Adrenal gland (tissue), 12 donors: ENCODE measurements around the gene GALNTL6. TPM values are rescaled to one million over a fixed set of nuclear protein-coding genes. Genes with fewer than 3 reads are reported as not detected.

Experiments used
- DNase-seq, 7 donors: peaks; one replicate each; pipeline ENCODE4 v3.0.0-alpha.2; 2019 to 2020
- H3K27ac ChIP-seq, 5 donors: fragments of 200-600 bp; sonication (generic) in 4 of 5; 1 replicate in 3 of 5; 2 replicates in 2 of 5; pipeline versions ENCODE4 v1.5.1 to v1.8.0; 2016 to 2020; ENCODE audit warnings: mild to moderate bottlenecking in 1 of 5
- H3K27me3 ChIP-seq: fragments of 200-600 bp; 2 replicates; pipeline ENCODE4 v1.8.0; 2021
- H3K36me3 ChIP-seq, 2 donors: fragments of 200-600 bp; replicated peaks in 1 of 2; 1 replicate in 1 of 2; 2 replicates in 1 of 2; pipeline versions ENCODE4 v1.5.1 to v1.8.0; 2018 to 2022
- H3K4me1 ChIP-seq, 2 donors: fragments of 200-600 bp; replicated peaks in 1 of 2; 1 replicate in 1 of 2; 2 replicates in 1 of 2; pipeline versions ENCODE4 v1.5.1 to v1.8.0; 2018 to 2021
- H3K4me3 ChIP-seq, 4 donors: fragments of 200-600 bp; sonication (generic) in 3 of 4; one replicate each; pipeline ENCODE4 v1.5.1; 2016 to 2018
- H3K9me3 ChIP-seq, 3 donors: fragments of 200-600 bp; sonication (generic) in 1 of 3; replicated peaks in 1 of 3; 1 replicate in 2 of 3; 2 replicates in 1 of 3; pipeline versions ENCODE4 v1.5.1 to v1.8.0; 2016 to 2021
- POLR2A ChIP-seq, 2 donors: fragments of 450-650 bp; IDR thresholded peaks; one replicate each; pipeline ENCODE4 v1.6.1; 2017; ENCODE audit warnings: antibody characterized with exemption in 2 of 2, mild to moderate bottlenecking in 2 of 2, moderate library complexity in 1 of 2
- WGBS, 4 donors: extraction: QIAGEN DNeasy Blood & Tissue Kit in 2 of 4; methylation state at CpG; one replicate each; pipeline versions ENCODE4 v1.1.5 to v1.1.7; 2013 to 2017; 5-methylcytosine and 5-hydroxymethylcytosine counted together
- intact Hi-C, 2 donors: fragments of 100-400 bp; cut with DNase I; formaldehyde crosslinking; loops; one replicate each; pipeline versions ENCODE4 v1.14.1 to v1.15.0; 2022 to 2023
- polyA plus RNA-seq, 3 donors: library from polyadenylated mRNA; stranded (reverse); fragments of 200-250 nt in 2 of 3; fragments of 350-450 nt in 1 of 3; fragmentation: Illumina TruSeq in 1 of 3; extraction: RNeasy Lipid Tissue Mini Kit (QIAGEN cat#74804) in 1 of 3; gene quantifications; one replicate each; pipeline ENCODE4 v1.2.3, GENCODE V29; 2013 to 2014
- total RNA-seq, 9 donors: library from RNA; depleted of rRNA in 4 of 9; stranded (reverse); fragments of >200 nt in 4 of 9; fragments of 120-200 nt in 1 of 9; fragmentation: NEBNext Ultra II Directional in 1 of 9; extraction: Animal tissue kit (Norgen Biotek cat#: 25700) in 1 of 9; gene quantifications; one replicate each; pipeline versions ENCODE4 v1.1.0 to v1.2.4, GENCODE V29; 2013 to 2023
- TF ChIP-seq, protein P1 (sequence below), 6 experiments: fragments of 450-650 bp in 4 of 6; fragments of 200-600 bp in 2 of 6; sonication (generic) in 1 of 6; IDR thresholded peaks; 1 replicate in 5 of 6; 2 replicates in 1 of 6; pipeline versions ENCODE4 v1.5.1 to v1.8.0; 2016 to 2021; ENCODE audit warnings: antibody characterized with exemption in 6 of 6, mild to moderate bottlenecking in 2 of 6, moderate library complexity in 1 of 6
- donor health status: healthy with polysubstance abuse.
- donor health status: Bipolar disorder and iron deficiency.
- donor health status: DM: yes; HTN: yes; CAD: no.
- donor health status: DM: no; HTN: no; CAD: no.
- donor health status: DM: no; HTN: no; CAD: no.
- donor health status: DM: yes; HTN: yes; CAD: no.

GALNTL6 gene
- total and polyA plus RNA-seq, 12 donors: 0.10 to 0.96 (median 0.42) TPM; not detected in 1

DNA sequence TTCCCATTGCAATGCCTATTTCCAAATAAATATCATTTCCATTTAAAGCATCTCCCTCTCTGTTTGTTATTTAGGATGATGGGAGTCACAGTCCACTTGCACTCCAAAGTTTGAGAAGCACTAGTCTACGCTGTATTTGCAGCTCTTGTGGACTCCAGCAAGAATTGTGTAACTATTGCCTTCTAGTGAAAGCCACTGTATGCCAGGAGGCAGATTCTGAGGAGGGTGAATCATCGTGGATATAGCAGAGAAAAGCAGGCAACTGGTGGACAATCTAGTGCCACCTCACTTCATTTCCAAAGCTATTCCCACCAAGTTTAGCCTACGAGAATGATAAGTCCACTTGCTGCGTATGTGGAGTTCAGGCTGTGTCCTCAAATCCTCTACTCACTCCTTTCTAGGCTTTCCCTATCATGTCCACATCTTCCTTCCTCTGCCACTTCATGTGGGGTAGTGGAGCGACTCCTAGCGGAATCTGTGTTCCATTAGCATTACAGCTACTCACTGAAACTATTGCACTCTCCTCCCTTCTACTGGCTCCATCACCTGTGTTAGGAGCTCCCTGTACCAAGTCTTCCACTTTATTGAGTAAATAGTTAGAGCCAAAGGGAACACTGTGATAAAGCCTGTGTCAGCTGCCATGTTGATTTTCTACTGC lies 853.6 kb downstream of the GALNTL6 start:
- WGBS, 4 donors: 74 to 81% (median 77%) methylated on average over 6 of the region's 6 CpGs
- Histone ChIP-seq H3K36me3 (no peaks in the 10 kb centered on the region), H3K4me3 (no peak overlapping the region), H3K9me3 (no peaks in the 10 kb centered on the region), H3K27me3 (no peaks in the 10 kb centered on the region), H3K27ac (no peak overlapping the region), H3K4me1 (no peaks in the 10 kb centered on the region)
- TF ChIP-seq, protein P1, sequence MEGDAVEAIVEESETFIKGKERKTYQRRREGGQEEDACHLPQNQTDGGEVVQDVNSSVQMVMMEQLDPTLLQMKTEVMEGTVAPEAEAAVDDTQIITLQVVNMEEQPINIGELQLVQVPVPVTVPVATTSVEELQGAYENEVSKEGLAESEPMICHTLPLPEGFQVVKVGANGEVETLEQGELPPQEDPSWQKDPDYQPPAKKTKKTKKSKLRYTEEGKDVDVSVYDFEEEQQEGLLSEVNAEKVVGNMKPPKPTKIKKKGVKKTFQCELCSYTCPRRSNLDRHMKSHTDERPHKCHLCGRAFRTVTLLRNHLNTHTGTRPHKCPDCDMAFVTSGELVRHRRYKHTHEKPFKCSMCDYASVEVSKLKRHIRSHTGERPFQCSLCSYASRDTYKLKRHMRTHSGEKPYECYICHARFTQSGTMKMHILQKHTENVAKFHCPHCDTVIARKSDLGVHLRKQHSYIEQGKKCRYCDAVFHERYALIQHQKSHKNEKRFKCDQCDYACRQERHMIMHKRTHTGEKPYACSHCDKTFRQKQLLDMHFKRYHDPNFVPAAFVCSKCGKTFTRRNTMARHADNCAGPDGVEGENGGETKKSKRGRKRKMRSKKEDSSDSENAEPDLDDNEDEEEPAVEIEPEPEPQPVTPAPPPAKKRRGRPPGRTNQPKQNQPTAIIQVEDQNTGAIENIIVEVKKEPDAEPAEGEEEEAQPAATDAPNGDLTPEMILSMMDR (IDR thresholded peaks at IDR 0.05): no peak
- TF ChIP-seq POLR2A (IDR thresholded peaks at IDR 0.05): no peak
- intact Hi-C loops: no loop called here
- DNase-seq: no peak

- no peak for TF ChIP-seq POLR2A (IDR thresholded peaks at IDR 0.05)
- TF ChIP-seq, protein P1 (IDR thresholded peaks at IDR 0.05): no peak
- H3K36me3 ChIP-seq: no peaks in the 10 kb centered on the region
- DNase-seq: no peak
- no peak overlapping the region for H3K4me3 ChIP-seq
- intact Hi-C loops: no loop called here
- no peaks in the 10 kb centered on the region for H3K4me1 ChIP-seq
- H3K27ac ChIP-seq: no peak overlapping the region
- no peaks in the 10 kb centered on the region for H3K27me3 ChIP-seq
- no peaks in the 10 kb centered on the region for H3K9me3 ChIP-seq
These were observed 861.6 kb downstream of the GALNTL6 start for GRCh38 chr4:172674811-172675210.

DNA sequence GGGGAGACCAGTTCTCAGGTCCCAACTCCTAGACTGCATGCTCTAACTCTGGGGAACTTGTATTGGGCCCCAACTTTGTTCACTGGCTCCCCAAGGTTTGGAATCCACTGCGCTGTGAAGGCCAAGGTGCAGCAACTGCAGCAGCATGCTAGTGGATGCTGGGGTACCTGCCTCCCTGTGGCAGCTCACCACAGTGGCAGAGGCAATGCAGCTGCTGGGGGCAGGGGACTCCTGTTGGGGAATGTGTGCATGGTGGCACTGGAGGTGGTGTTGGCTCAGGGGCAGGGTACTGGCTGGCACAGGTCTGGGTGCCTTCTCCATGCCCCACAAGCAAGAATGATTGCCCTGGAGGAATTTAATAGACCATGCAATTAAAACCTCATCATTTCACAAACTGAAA lies 862.0 kb downstream of the GALNTL6 start:
- intact Hi-C loops: no loop called here
- no peaks in the 10 kb centered on the region for H3K36me3 ChIP-seq
- DNase-seq: no peak
- 91 to 100% (median 98%) methylated on average over 1 of the region's 1 CpG for WGBS, 4 donors
- no peak overlapping the region for H3K4me3 ChIP-seq
- no peak overlapping the region for H3K27ac ChIP-seq
- no peaks in the 10 kb centered on the region for H3K4me1 ChIP-seq
- H3K27me3 ChIP-seq: no peaks in the 10 kb centered on the region
- TF ChIP-seq POLR2A (IDR thresholded peaks at IDR 0.05): no peak
- TF ChIP-seq, protein P1 (IDR thresholded peaks at IDR 0.05): no peak
- H3K9me3 ChIP-seq: no peaks in the 10 kb centered on the region

DNA sequence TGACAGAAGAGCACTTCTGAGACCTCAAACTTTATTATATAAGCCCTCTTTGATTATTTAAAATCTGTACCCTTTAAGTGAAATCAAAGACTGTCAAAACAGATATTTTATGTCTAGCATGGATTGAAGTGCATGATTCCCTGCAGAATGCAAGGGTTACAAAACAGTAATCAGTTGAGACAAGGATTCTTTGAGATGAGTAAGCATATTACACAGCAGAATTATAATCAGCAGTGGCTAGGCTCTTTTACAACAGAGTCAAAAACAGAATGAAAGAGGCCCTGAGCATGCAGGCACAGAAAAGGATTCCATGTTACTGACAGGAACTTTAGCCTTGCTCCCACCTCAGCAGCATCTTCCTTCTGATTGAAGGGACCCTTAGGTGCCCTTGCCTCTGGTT lies 867.5 kb downstream of the GALNTL6 start:
- Histone ChIP-seq H3K4me3 (no peak overlapping the region), H3K9me3 (no peaks in the 10 kb centered on the region), H3K27me3 (no peaks in the 10 kb centered on the region), H3K36me3 (no peaks in the 10 kb centered on the region), H3K4me1 (no peaks in the 10 kb centered on the region), H3K27ac (no peak overlapping the region)
- TF ChIP-seq POLR2A (IDR thresholded peaks at IDR 0.05): no peak
- TF ChIP-seq, protein P1 (IDR thresholded peaks at IDR 0.05): no peak
- no peak for DNase-seq
- intact Hi-C loops: no loop called here
